H9 (cell line): Measurements from ENCODE around the gene RANGAP1. TPM values are rescaled to one million over a fixed set of nuclear protein-coding genes. Genes with fewer than 3 reads are reported as not detected.

ENCODE experiments used
- DNase-seq: peaks from one replicate; pipeline ENCODE4 v3.0.0-alpha.2; 2017
- H2AFZ ChIP-seq: one replicate; pipeline ENCODE4 v1.6.1; 2013; ENCODE audit warnings: mild to moderate bottlenecking, low read length, control low read depth, moderate library complexity
- H2AK5ac ChIP-seq: 2 replicates; pipeline ENCODE4 v1.6.1; 2013; ENCODE audit warnings: low read length, control low read depth, mixed read lengths; ENCODE audit not compliant: insufficient read length
- H2BK120ac ChIP-seq: one replicate; pipeline ENCODE4 v1.6.1; 2013; ENCODE audit warnings: low read depth, mild to moderate bottlenecking, low read length, control low read depth, inconsistent platforms; ENCODE audit not compliant: poor library complexity, severe bottlenecking
- H2BK12ac ChIP-seq: 2 replicates; pipeline ENCODE4 v1.6.1; 2013; ENCODE audit warnings: low read length, control low read depth, mixed read lengths, low read depth; ENCODE audit not compliant: insufficient read length
- H2BK15ac ChIP-seq: 2 replicates; pipeline ENCODE4 v1.6.1; 2013; ENCODE audit warnings: low read depth, low read length, control low read depth
- H2BK20ac ChIP-seq: one replicate; pipeline ENCODE4 v1.6.1; 2013; ENCODE audit warnings: low read depth, mild to moderate bottlenecking, low read length, control low read depth, inconsistent platforms; ENCODE audit not compliant: poor library complexity, severe bottlenecking
- H2BK5ac ChIP-seq: 2 replicates; pipeline ENCODE4 v1.6.1; 2013; ENCODE audit warnings: low read length, control low read depth, mixed read lengths; ENCODE audit not compliant: insufficient read length
- H3K14ac ChIP-seq: 2 replicates; pipeline ENCODE4 v1.6.1; 2013; ENCODE audit warnings: low read length, control low read depth; ENCODE audit not compliant: insufficient read depth
- H3K18ac ChIP-seq: 2 replicates; pipeline ENCODE4 v1.6.1; 2013; ENCODE audit warnings: low read depth, mild to moderate bottlenecking, mixed read lengths, low read length, control low read depth; ENCODE audit not compliant: insufficient read length
- H3K23ac ChIP-seq: 2 replicates; pipeline ENCODE4 v1.6.1; 2013; ENCODE audit warnings: low read length, control low read depth, mixed read lengths, low read depth; ENCODE audit not compliant: insufficient read length
- H3K23me2 ChIP-seq: 2 replicates; pipeline ENCODE4 v1.6.1; 2013; ENCODE audit warnings: low read depth, mild to moderate bottlenecking, mixed read lengths, low read length, control low read depth; ENCODE audit not compliant: insufficient read length, poor library complexity, severe bottlenecking
- H3K27ac ChIP-seq: 2 replicates; pipeline ENCODE4 v1.5.1; 2013; ENCODE audit warnings: low read length, control low read depth, mixed read lengths, low read depth; ENCODE audit not compliant: insufficient read length
- H3K27me3 ChIP-seq: 2 replicates; pipeline ENCODE4 v1.6.1; 2013; ENCODE audit warnings: low read length, control low read depth, inconsistent platforms; ENCODE audit not compliant: insufficient read depth
- H3K4ac ChIP-seq: 2 replicates; pipeline ENCODE4 v1.6.1; 2013; ENCODE audit warnings: low read depth, mild to moderate bottlenecking, control low read depth, inconsistent platforms, low read length, moderate library complexity
- H3K4me1 ChIP-seq: 2 replicates; pipeline ENCODE4 v1.6.1; 2013; ENCODE audit warnings: low read length, control low read depth, inconsistent platforms; ENCODE audit not compliant: insufficient read depth
- H3K4me2 ChIP-seq: 2 replicates; pipeline ENCODE4 v1.6.1; 2013; ENCODE audit warnings: low read length, control low read depth, mixed read lengths; ENCODE audit not compliant: insufficient read length, insufficient read depth
- H3K56ac ChIP-seq: 2 replicates; pipeline ENCODE4 v1.6.1; 2013; ENCODE audit warnings: low read depth, mild to moderate bottlenecking, mixed read lengths, low read length, control low read depth; ENCODE audit not compliant: insufficient read length
- H3K79me1 ChIP-seq: 2 replicates; pipeline ENCODE4 v1.6.1; 2013; ENCODE audit warnings: low read depth, mild to moderate bottlenecking, moderate library complexity, low read length, control low read depth, inconsistent platforms; ENCODE audit not compliant: insufficient read depth, poor library complexity, severe bottlenecking
- H3K79me2 ChIP-seq: 2 replicates; pipeline ENCODE4 v1.6.1; 2013; ENCODE audit warnings: low read length, control low read depth, inconsistent platforms; ENCODE audit not compliant: insufficient read depth
- H3K9ac ChIP-seq: 2 replicates; pipeline ENCODE4 v1.6.1; 2013; ENCODE audit warnings: low read length, control low read depth, mixed read lengths; ENCODE audit not compliant: insufficient read length; ENCODE audit errors: extremely low read depth
- H3K9me3 ChIP-seq: one replicate; pipeline ENCODE4 v1.6.1; 2013; ENCODE audit warnings: low read depth, low read length, inconsistent platforms; ENCODE audit not compliant: control insufficient read depth
- H3T11ph ChIP-seq: one replicate; pipeline ENCODE4 v1.6.1; 2013; ENCODE audit warnings: mild to moderate bottlenecking, low read length, control low read depth, inconsistent platforms
- H4K20me1 ChIP-seq: one replicate; pipeline ENCODE4 v1.6.1; 2013; ENCODE audit not compliant: control insufficient read depth, insufficient read length, insufficient read depth
- H4K5ac ChIP-seq: 2 replicates; pipeline ENCODE4 v1.6.1; 2013; ENCODE audit warnings: low read depth, mild to moderate bottlenecking, mixed read lengths, low read length, control low read depth; ENCODE audit not compliant: insufficient read length
- H4K8ac ChIP-seq: replicated peaks from 2 replicates; pipeline ENCODE4 v1.6.1; 2013; ENCODE audit warnings: low read length, control low read depth, mixed read lengths, low read depth; ENCODE audit not compliant: insufficient read length
- H4K91ac ChIP-seq: 2 replicates; pipeline ENCODE4 v1.6.1; 2013; ENCODE audit warnings: low read depth, mild to moderate bottlenecking, moderate library complexity, mixed read lengths, low read length, control low read depth; ENCODE audit not compliant: insufficient read length
- H3K27ac Mint-ChIP-seq, 3 experiments: 2 replicates in 2 of 3; 3 replicates in 1 of 3; pipeline ENCODE4 v1.8.0; 2020 to 2021; ENCODE audit warnings: mixed read lengths in 3 of 3, mild to moderate bottlenecking in 1 of 3, moderate library complexity in 1 of 3
- H3K27me3 Mint-ChIP-seq: 2 replicates; pipeline ENCODE4 v1.8.0; 2021; ENCODE audit warnings: low read depth, mild to moderate bottlenecking, moderate library complexity, mixed read lengths
- H3K36me3 Mint-ChIP-seq, 3 experiments: 2 replicates in 2 of 3; 3 replicates in 1 of 3; pipeline ENCODE4 v1.8.0; 2020 to 2021; ENCODE audit warnings: low read depth in 3 of 3, mixed read lengths in 3 of 3; ENCODE audit not compliant: insufficient read depth in 1 of 3
- H3K4me1 Mint-ChIP-seq, 2 experiments: 2 replicates each; pipeline ENCODE4 v1.8.0; 2020; ENCODE audit warnings: mixed read lengths in 2 of 2
- H3K4me3 Mint-ChIP-seq, 2 experiments: 2 replicates in 1 of 2; 3 replicates in 1 of 2; pipeline ENCODE4 v1.8.0; 2020 to 2021; ENCODE audit warnings: mild to moderate bottlenecking in 2 of 2, mixed read lengths in 2 of 2, moderate library complexity in 1 of 2
- H3K9me3 Mint-ChIP-seq, 2 experiments: 2 replicates in 1 of 2; 3 replicates in 1 of 2; pipeline ENCODE4 v1.8.0; 2020; ENCODE audit warnings: mild to moderate bottlenecking in 2 of 2, mixed read lengths in 2 of 2, moderate library complexity in 1 of 2
- WGBS: extraction: QIAGEN DNeasy Blood & Tissue Kit; methylation state at CpG from one replicate; pipeline ENCODE4 v1.1.7; 2013; ENCODE audit warnings: missing lambda C conversion rate, low lambda C conversion rate, mixed read lengths; ENCODE audit not compliant: insufficient read length; ENCODE audit errors: extremely low coverage; 5-methylcytosine and 5-hydroxymethylcytosine counted together
- total RNA-seq: library from RNA; stranded (reverse); gene quantifications from 2 replicates; pipeline ENCODE4 v1.2.1, GENCODE V29; 2021
- TF ChIP-seq, protein P1 (sequence below): fragments of 200-600 bp; sonication (generic); conservative IDR thresholded peaks from 3 replicates; pipeline ENCODE4 v1.8.0; 2021; ENCODE audit warnings: antibody characterized with exemption, mild to moderate bottlenecking

Gene RANGAP1
- total RNA-seq, 1 experiment from 2014 or later, result 130 TPM

DNA sequence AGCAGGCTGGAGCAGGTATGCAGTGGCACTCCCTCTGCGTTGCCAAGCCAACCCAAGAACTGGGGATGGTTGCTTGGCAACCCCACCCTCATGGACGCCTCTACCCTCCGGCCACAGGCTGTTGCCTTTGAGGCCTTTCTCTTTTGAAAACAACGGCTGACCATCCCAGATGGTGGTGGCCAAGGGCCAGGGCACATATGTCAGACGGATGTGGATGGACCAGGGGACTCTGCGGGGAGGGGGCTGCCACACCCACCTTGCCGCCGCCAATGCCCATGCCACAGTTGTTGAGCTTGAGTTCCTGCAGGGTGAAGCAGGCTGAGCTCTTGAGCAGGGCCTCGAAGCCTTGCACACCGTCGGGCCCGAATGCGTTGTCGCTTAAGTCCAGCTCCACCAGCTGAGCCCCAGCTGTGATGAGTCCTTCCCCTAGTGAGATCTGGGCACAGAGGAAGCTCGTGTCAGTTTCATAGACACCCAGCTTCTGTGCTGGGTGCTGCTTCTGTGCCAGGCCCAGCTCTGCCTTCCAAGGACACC is 21.5 kb downstream of the RANGAP1 start:
- no CpG with 5 or more reads among the region's 15 CpGs for WGBS

More for the DNA sequence above, 21.5 kb downstream of the RANGAP1 start:
- no peak overlapping the region for H3K9ac ChIP-seq
- Mint-ChIP-seq H3K27ac (no peak overlapping the region), H3K36me3 (peaks cover 59 to 97% (median 90%) of the 10 kb centered on the region in 3 experiments), H3K27me3 (no peaks in the 10 kb centered on the region; the same call in 1 of the 2 replicates), H3K4me1 (no peaks in the 10 kb centered on the region), H3K4me3 (no peak overlapping the region), H3K9me3 (no peaks in the 10 kb centered on the region)
- H3K4me2 ChIP-seq, result no peak overlapping the region
- H2BK120ac ChIP-seq, result no peak overlapping the region
- H3K9me3 ChIP-seq, result no peaks in the 10 kb centered on the region
- TF ChIP-seq, protein P1, sequence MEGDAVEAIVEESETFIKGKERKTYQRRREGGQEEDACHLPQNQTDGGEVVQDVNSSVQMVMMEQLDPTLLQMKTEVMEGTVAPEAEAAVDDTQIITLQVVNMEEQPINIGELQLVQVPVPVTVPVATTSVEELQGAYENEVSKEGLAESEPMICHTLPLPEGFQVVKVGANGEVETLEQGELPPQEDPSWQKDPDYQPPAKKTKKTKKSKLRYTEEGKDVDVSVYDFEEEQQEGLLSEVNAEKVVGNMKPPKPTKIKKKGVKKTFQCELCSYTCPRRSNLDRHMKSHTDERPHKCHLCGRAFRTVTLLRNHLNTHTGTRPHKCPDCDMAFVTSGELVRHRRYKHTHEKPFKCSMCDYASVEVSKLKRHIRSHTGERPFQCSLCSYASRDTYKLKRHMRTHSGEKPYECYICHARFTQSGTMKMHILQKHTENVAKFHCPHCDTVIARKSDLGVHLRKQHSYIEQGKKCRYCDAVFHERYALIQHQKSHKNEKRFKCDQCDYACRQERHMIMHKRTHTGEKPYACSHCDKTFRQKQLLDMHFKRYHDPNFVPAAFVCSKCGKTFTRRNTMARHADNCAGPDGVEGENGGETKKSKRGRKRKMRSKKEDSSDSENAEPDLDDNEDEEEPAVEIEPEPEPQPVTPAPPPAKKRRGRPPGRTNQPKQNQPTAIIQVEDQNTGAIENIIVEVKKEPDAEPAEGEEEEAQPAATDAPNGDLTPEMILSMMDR, result no peak
- no peak overlapping the region for H3K56ac ChIP-seq
- H4K20me1 ChIP-seq, result no peaks in the 10 kb centered on the region
- H2BK20ac ChIP-seq, result no peak overlapping the region
- no peak overlapping the region for H4K5ac ChIP-seq
- H3K4ac ChIP-seq, result no peak overlapping the region
- no peak overlapping the region for H2BK5ac ChIP-seq
- H4K8ac ChIP-seq, result no peak overlapping the region
- no peaks in the 10 kb centered on the region for H3K79me1 ChIP-seq
- H4K91ac ChIP-seq, result no peak overlapping the region
- H3K23ac ChIP-seq, result no peak overlapping the region
- no peaks in the 10 kb centered on the region for H3K27me3 ChIP-seq
- H2BK15ac ChIP-seq, result no peak overlapping the region
- no peak overlapping the region for H3K18ac ChIP-seq
- H2AK5ac ChIP-seq, result no peak overlapping the region
- no peaks in the 10 kb centered on the region for H3K4me1 ChIP-seq
- no peak overlapping the region for H3K14ac ChIP-seq
- H3T11ph ChIP-seq, result no peak overlapping the region
- H2BK12ac ChIP-seq, result no peak overlapping the region
- no peak overlapping the region for H2AFZ ChIP-seq
- DNase-seq, result no peak
- no peaks in the 10 kb centered on the region for H3K79me2 ChIP-seq
- no peaks in the 10 kb centered on the region for H3K23me2 ChIP-seq
- H3K27ac ChIP-seq, result no peak overlapping the region
